Activated T-cell treated with anti-CD3 and anti-CD28 coated beads, Interleukin-2, amount 50 U/mL, for 48 hours (primary cell): Measurements from ENCODE around the gene CDK6.
"Not testable (repeated sequence)": the region's sequence is repeated elsewhere in the genome, so short reads cannot be mapped to it uniquely, and the experiment has no call there.

ENCODE experiments used
- DNase-seq, 2 experiments: peaks; one replicate each; pipeline ENCODE4 v3.0.0-alpha.2; 2020

CDK6 gene

GRCh38 chr7:92755680-92756079, 80.7 kb downstream of the CDK6 start:
- DNase-seq: no peak

GRCh38 chr7:92754919-92755581, 81.3 kb downstream of the CDK6 start:
- DNase-seq: no peak

GRCh38 chr7:92753614-92754013, 82.8 kb downstream of the CDK6 start:
- DNase-seq: no peak

- DNase-seq: no peak
Measured at GRCh38 chr7:92751902-92752901, 84.2 kb downstream of the CDK6 start.

- DNase-seq: no peak
Measured at GRCh38 chr7:92750946-92751345, 85.4 kb downstream of the CDK6 start.

GRCh38 chr7:92750447-92750839, 85.9 kb downstream of the CDK6 start:
- no peak for DNase-seq

- no peak for DNase-seq
Measured at GRCh38 chr7:92749832-92750446, 86.4 kb downstream of the CDK6 start.

GRCh38 chr7:92749327-92749755, 87.0 kb downstream of the CDK6 start:
- no peak for DNase-seq

- no peak for DNase-seq
Measured at GRCh38 chr7:92748495-92748894, 87.9 kb downstream of the CDK6 start.

- DNase-seq: no peak
Measured at GRCh38 chr7:92747041-92747835, 89.1 kb downstream of the CDK6 start.

- no peak for DNase-seq
Measured at GRCh38 chr7:92745241-92745640, 91.1 kb downstream of the CDK6 start.

- DNase-seq: not testable (repeated sequence)
Measured at GRCh38 chr7:92744180-92744579, 92.2 kb downstream of the CDK6 start.

- DNase-seq: no peak
Measured at GRCh38 chr7:92742186-92742585, 94.2 kb downstream of the CDK6 start.

- no peak for DNase-seq
Measured at GRCh38 chr7:92740700-92741126, 95.7 kb downstream of the CDK6 start.

- DNase-seq: no peak
Measured at GRCh38 chr7:92740134-92740533, 96.2 kb downstream of the CDK6 start.

GRCh38 chr7:92739091-92739490, 97.3 kb downstream of the CDK6 start:
- DNase-seq: no peak

- DNase-seq: no peak
Measured at GRCh38 chr7:92737706-92738105, 98.7 kb downstream of the CDK6 start.

- DNase-seq: no peak
Measured at GRCh38 chr7:92736870-92737269, 99.5 kb downstream of the CDK6 start.

- DNase-seq: no peak
Measured at GRCh38 chr7:92735707-92736106, 100.7 kb downstream of the CDK6 start.

GRCh38 chr7:92732316-92733036, 103.9 kb downstream of the CDK6 start:
- DNase-seq: no peak

- DNase-seq: peak; percentile 62 to 65
Measured at GRCh38 chr7:92731335-92732063, 104.9 kb downstream of the CDK6 start.
